Testis (tissue), 2 donors: ENCODE results near the gene TRIM49C.
"Not testable (repeated sequence)": the region's sequence is repeated elsewhere in the genome, so short reads cannot be mapped to it uniquely, and the experiment has no call there.

Experiments
- POLR2A ChIP-seq: fragments of 450-650 bp; IDR thresholded peaks from one replicate; pipeline ENCODE4 v1.6.1; 2017; ENCODE audit warnings: antibody characterized with exemption, mild to moderate bottlenecking, moderate library complexity
- TF ChIP-seq, protein P1 (sequence below), 3 experiments: fragments of 450-650 bp in 2 of 3; fragments of 200-600 bp in 1 of 3; sonication (generic) in 1 of 3; IDR thresholded peaks; one replicate each; pipeline ENCODE4 v1.5.1; 2016 to 2019; ENCODE audit warnings: antibody characterized with exemption in 3 of 3, mild to moderate bottlenecking in 2 of 3, moderate library complexity in 1 of 3

GRCh38 chr11:90052311-90052710 lies 21.4 kb downstream of the TRIM49C start:
- not testable (repeated sequence) for TF ChIP-seq POLR2A
- TF ChIP-seq, protein P1, sequence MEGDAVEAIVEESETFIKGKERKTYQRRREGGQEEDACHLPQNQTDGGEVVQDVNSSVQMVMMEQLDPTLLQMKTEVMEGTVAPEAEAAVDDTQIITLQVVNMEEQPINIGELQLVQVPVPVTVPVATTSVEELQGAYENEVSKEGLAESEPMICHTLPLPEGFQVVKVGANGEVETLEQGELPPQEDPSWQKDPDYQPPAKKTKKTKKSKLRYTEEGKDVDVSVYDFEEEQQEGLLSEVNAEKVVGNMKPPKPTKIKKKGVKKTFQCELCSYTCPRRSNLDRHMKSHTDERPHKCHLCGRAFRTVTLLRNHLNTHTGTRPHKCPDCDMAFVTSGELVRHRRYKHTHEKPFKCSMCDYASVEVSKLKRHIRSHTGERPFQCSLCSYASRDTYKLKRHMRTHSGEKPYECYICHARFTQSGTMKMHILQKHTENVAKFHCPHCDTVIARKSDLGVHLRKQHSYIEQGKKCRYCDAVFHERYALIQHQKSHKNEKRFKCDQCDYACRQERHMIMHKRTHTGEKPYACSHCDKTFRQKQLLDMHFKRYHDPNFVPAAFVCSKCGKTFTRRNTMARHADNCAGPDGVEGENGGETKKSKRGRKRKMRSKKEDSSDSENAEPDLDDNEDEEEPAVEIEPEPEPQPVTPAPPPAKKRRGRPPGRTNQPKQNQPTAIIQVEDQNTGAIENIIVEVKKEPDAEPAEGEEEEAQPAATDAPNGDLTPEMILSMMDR (IDR thresholded peaks at IDR 0.05), result peak in 1 of 3 experiments; percentile 16
